K562 treated with DMSO at 1 percent for 24 hours (cell line): ENCODE data around the gene DNAJC21. TPM values are rescaled to one million over a fixed set of nuclear protein-coding genes. Genes with fewer than 3 reads are reported as not detected.

Experiments
- total RNA-seq: library from RNA; unstranded; fragments of 300-600 nt; gene quantifications from 2 replicates; pipeline ENCODE4 v1.2.3, GENCODE V29; 2022; ENCODE audit warnings: low read depth; ENCODE audit not compliant: insufficient read depth

Gene DNAJC21
- 35.8 and 42.9 TPM in 2 replicates for total RNA-seq

DNA sequence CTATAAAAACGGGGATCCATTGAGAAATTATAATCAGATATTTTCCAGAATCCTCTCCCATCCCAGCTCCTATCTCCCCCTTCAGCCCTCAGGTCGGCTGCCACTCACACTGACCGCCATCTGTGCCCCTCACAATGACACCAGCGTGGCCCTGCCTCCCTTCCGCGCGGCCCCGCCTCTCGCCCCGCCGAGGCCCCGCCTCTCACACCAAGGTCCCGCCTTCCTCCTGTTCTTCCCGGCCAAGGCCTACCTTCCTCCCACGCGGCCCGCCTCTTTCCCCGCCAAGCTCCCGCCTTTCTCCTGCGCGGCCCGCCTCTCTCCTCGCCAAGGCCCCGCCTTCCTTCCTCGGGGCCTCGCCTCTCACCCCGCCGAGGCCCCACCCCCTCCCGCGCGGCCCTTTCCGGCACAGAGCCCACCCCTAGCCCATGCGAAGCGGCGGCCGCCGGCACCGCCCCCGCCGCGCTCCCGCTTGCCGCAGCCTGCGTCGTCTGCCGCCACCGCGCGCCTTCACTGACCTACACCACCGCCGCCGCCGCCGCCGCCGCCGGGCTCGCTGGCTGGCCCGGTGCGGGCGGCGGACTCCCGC lies at the start of gene DNAJC21:
Gene DNAJC21, plus strand, starts transcription at position 426 of the 586 bp plus-strand sequence. CDS start 261 bp downstream, outside the sequence.

GRCh38 chr5:34915139-34915855 lies 14.1 kb upstream of the DNAJC21 start, which contains the start of the genes BRIX1 and RAD1:
Gene BRIX1, plus strand, starts transcription at chr5:34915711. Its CDS starts 28 bp downstream, at chr5:34915739.
Gene RAD1, minus strand, starts transcription at chr5:34915504. Its CDS starts 612 bp downstream, at chr5:34914892.

Other genes starting within 250 kb of the DNAJC21 start
- 0.43 TPM in 1 of 2 replicates, not detected in the other for gene TTC23L, start 90.4 kb upstream of the DNAJC21 start, total RNA-seq
- 26.3 and 35.4 TPM in 2 replicates for gene RAD1, start 14.1 kb upstream of the DNAJC21 start, total RNA-seq
- 22.0 and 23.2 TPM in 2 replicates for gene BRIX1, start 13.8 kb upstream of the DNAJC21 start, total RNA-seq
- not detected in 2 replicates for gene AGXT2, start 118.4 kb downstream of the DNAJC21 start, total RNA-seq